Hindlimb muscle (tissue), 1 donor: ENCODE data around the gene IGSF3. TPM values are rescaled to one million over a fixed set of nuclear protein-coding genes. Genes with fewer than 3 reads are reported as not detected.
"Not testable (repeated sequence)": the region's sequence is repeated elsewhere in the genome, so short reads cannot be mapped to it uniquely, and the experiment has no call there.

ENCODE experiments used
- DNase-seq: peaks from one replicate; pipeline ENCODE4 v3.0.0-alpha.2; 2013
- polyA plus RNA-seq: library from polyadenylated mRNA; unstranded; fragments of 120-200 nt; gene quantifications from one replicate; pipeline ENCODE4 v1.2.1, GENCODE V29; 2013; ENCODE audit not compliant: insufficient read length

Gene IGSF3
- polyA plus RNA-seq, 1 donor, result 24.8 TPM

GRCh38 chr1:116595946-116596741, 71.4 kb downstream of the IGSF3 start:
- DNase-seq, result not testable (repeated sequence)

GRCh38 chr1:116595065-116595840, 72.3 kb downstream of the IGSF3 start:
- DNase-seq, result not testable (repeated sequence)

GRCh38 chr1:116593977-116594376, 73.6 kb downstream of the IGSF3 start:
- DNase-seq, result not testable (repeated sequence)

GRCh38 chr1:116593401-116593800, 74.1 kb downstream of the IGSF3 start:
- not testable (repeated sequence) for DNase-seq

GRCh38 chr1:116591951-116592605, 75.5 kb downstream of the IGSF3 start:
- not testable (repeated sequence) for DNase-seq

- not testable (repeated sequence) for DNase-seq
These were observed 76.3 kb downstream of the IGSF3 start for GRCh38 chr1:116591006-116591950.

- not testable (repeated sequence) for DNase-seq
These were observed 77.1 kb downstream of the IGSF3 start for GRCh38 chr1:116590359-116591005.

GRCh38 chr1:116589101-116589735, 78.3 kb downstream of the IGSF3 start:
- DNase-seq, result not testable (repeated sequence)

GRCh38 chr1:116587501-116588227, 79.9 kb downstream of the IGSF3 start:
- DNase-seq, result no peak

GRCh38 chr1:116586741-116587143, 80.8 kb downstream of the IGSF3 start:
- DNase-seq, result no peak

GRCh38 chr1:116585886-116586285, 81.6 kb downstream of the IGSF3 start:
- no peak for DNase-seq

GRCh38 chr1:116581323-116581885, 86.1 kb downstream of the IGSF3 start:
- no peak for DNase-seq

GRCh38 chr1:116580446-116581322, 86.8 kb downstream of the IGSF3 start:
- no peak for DNase-seq

GRCh38 chr1:116579259-116579875, 88.2 kb downstream of the IGSF3 start:
- no peak for DNase-seq

- DNase-seq, result no peak
These were observed 89.0 kb downstream of the IGSF3 start for GRCh38 chr1:116578581-116578980.

GRCh38 chr1:116577759-116578314, 89.7 kb downstream of the IGSF3 start:
- no peak for DNase-seq

GRCh38 chr1:116574581-116575291, 92.8 kb downstream of the IGSF3 start:
- peak; percentile 83 for DNase-seq
